H1 (cell line): ENCODE measurements around the gene ATP2B3. TPM values are rescaled to one million over a fixed set of nuclear protein-coding genes. Genes with fewer than 3 reads are reported as not detected.

Experiments
- MAFK ChIP-seq: IDR thresholded peaks from 2 replicates; pipeline ENCODE4 v1.6.1; 2012; ENCODE audit warnings: low read depth, mild to moderate bottlenecking, improper control_type of control experiment, low read length
- polyA plus RNA-seq, 7 experiments: library from polyadenylated mRNA; depleted of rRNA in 3 of 7; stranded (reverse) in 5 of 7; unstranded in 2 of 7; fragments of >200 nt in 5 of 7; fragments of 200-250 nt in 2 of 7; gene quantifications; 1 replicate in 5 of 7; 2 replicates in 1 of 7; 4 replicates in 1 of 7; pipeline versions ENCODE4 v1.2.1 to v1.2.3, GENCODE V29; 2011 to 2013; ENCODE audit warnings: missing spikeins in 2 of 7, mixed read lengths in 2 of 7
- total RNA-seq: library from RNA; stranded (reverse); fragmentation: NEBNext Ultra II Directional; extraction: Animal tissue kit (Norgen Biotek cat#: 25700); gene quantifications from 2 replicates; pipeline ENCODE4 v1.2.1, GENCODE V29; 2021

Gene ATP2B3
- total and polyA plus RNA-seq, 2 of the 8 experiments (the other 6 are each of a cell fraction or from before 2014, with no cell fraction given): 0.14 to 0.19 TPM

DNA sequence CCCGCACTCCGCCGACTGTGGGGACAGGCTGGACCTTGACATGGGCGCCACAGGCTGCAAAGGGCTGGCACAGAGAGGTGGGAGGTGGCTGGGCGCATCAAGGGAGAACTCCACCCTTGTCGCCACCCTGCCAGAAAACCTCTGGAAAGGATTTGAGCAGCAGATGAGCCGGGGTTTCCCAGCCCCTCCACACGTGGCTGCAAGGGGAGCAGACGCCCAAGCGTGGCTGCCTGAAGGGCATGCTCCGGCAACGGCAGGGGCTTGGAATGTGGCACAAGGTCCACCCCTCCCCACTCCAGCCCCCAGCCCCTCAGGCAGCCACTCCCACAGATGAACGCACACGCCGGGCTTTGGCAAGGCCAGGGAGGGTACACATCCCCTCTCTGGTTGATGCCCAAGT, 18.1 kb upstream of the ATP2B3 start (continued):
- no peak for TF ChIP-seq MAFK
